Endothelial cell of umbilical vein (primary cell): Measurements from ENCODE around the gene MEPE. TPM values are rescaled to one million over a fixed set of nuclear protein-coding genes. Genes with fewer than 3 reads are reported as not detected.

Source experiments
- BruUV-seq: library from RNA; stranded (reverse); fragments of 400-500 nt; replicated peaks from 2 replicates; lab custom pipeline; 2021; lab: Mats Ljungman, UMichigan
- CTCF ChIA-PET: fragments of 300-600, 350-600 bp; sonication (Branson Sonifier 250); formaldehyde crosslinking; loops from one replicate; lab custom pipeline; 2021; ENCODE audit warnings: antibody characterized with exemption, inconsistent platforms; lab: Charles Lee
- POLR2A ChIA-PET: fragments of 300-600, 350-600 bp; sonication (Branson Sonifier 250); formaldehyde crosslinking; loops from one replicate; lab custom pipeline; 2021; ENCODE audit warnings: antibody characterized with exemption, inconsistent platforms; lab: Charles Lee
- DNase-seq: peaks from one replicate; pipeline ENCODE4 v3.0.0-alpha.2; 2011; ENCODE audit warnings: low read depth, low spot score
- FAIRE-seq: peaks from 2 replicates; lab custom pipeline; 2011; peaks lifted over from hg19 to GRCh38; lab: Jason Lieb, UNC
- H2AFZ ChIP-seq: 2 replicates; pipeline ENCODE4 v1.6.0; 2012; ENCODE audit warnings: low read depth, low read length, control low read depth, inconsistent platforms
- H3K27ac ChIP-seq: 2 replicates; pipeline ENCODE4 v1.5.1; 2011; ENCODE audit warnings: low read depth, mild to moderate bottlenecking, control low read depth, low read length, moderate library complexity; ENCODE audit not compliant: insufficient read depth
- H3K27me3 ChIP-seq, 2 experiments: 2 replicates each; pipeline versions ENCODE4 v1.6.0 to v1.6.1; 2011; ENCODE audit warnings: low read length in 2 of 2, mixed read lengths in 1 of 2; ENCODE audit not compliant: control insufficient read depth in 2 of 2, insufficient read depth in 2 of 2
- H3K36me3 ChIP-seq, 2 experiments: 2 replicates in 1 of 2; 3 replicates in 1 of 2; pipeline ENCODE4 v1.5.1; 2011; ENCODE audit warnings: low read length in 2 of 2, mild to moderate bottlenecking in 1 of 2, moderate library complexity in 1 of 2; ENCODE audit not compliant: control insufficient read depth in 2 of 2, insufficient read depth in 2 of 2; ENCODE audit errors: extremely low read depth in 1 of 2
- H3K4me1 ChIP-seq: 3 replicates; pipeline ENCODE4 v1.5.1; 2011; ENCODE audit warnings: mild to moderate bottlenecking, low read length; ENCODE audit not compliant: control insufficient read depth, insufficient read depth; ENCODE audit errors: extremely low read depth
- H3K4me2 ChIP-seq: 2 replicates; pipeline ENCODE4 v1.6.1; 2011; ENCODE audit warnings: low read length, control low read depth, mixed read lengths; ENCODE audit not compliant: insufficient read depth
- H3K4me3 ChIP-seq, 3 experiments: fragments of 200-600 bp in 1 of 3; sonication (generic), shearing (Covaris generic) in 1 of 3; replicated peaks in 1 of 3; 2 replicates each; pipeline ENCODE4 v1.5.1; 2011 to 2016; ENCODE audit warnings: control low read depth in 3 of 3, low read length in 3 of 3, mild to moderate bottlenecking in 2 of 3, inconsistent platforms in 1 of 3, low read depth in 1 of 3, moderate library complexity in 1 of 3; ENCODE audit not compliant: insufficient read depth in 1 of 3
- H3K79me2 ChIP-seq: 2 replicates; pipeline ENCODE4 v1.6.0; 2012; ENCODE audit warnings: low read length, inconsistent platforms; ENCODE audit not compliant: control insufficient read depth, insufficient read depth
- H3K9ac ChIP-seq: replicated peaks from 2 replicates; pipeline ENCODE3; 2011; ENCODE audit warnings: low read length, control low read depth; ENCODE audit not compliant: insufficient read depth; ENCODE audit errors: extremely low read depth
- H3K9me1 ChIP-seq: replicated peaks from 3 replicates; pipeline ENCODE4 v1.6.0; 2011; ENCODE audit warnings: mild to moderate bottlenecking, low read length; ENCODE audit not compliant: control insufficient read depth, insufficient read depth; ENCODE audit errors: extremely low read depth
- H3K9me3 ChIP-seq: replicated peaks from 2 replicates; pipeline ENCODE4 v1.5.1; 2012; ENCODE audit warnings: low read length, inconsistent platforms; ENCODE audit not compliant: control insufficient read depth, insufficient read depth
- H4K20me1 ChIP-seq: replicated peaks from 2 replicates; pipeline ENCODE3; 2011; ENCODE audit warnings: mild to moderate bottlenecking, low read length; ENCODE audit not compliant: control insufficient read depth, insufficient read depth; ENCODE audit errors: extremely low read depth
- EZH2 ChIP-seq: IDR thresholded peaks from 2 replicates; pipeline ENCODE4 v1.6.1; 2012; ENCODE audit warnings: borderline replicate concordance, low read depth, mild to moderate bottlenecking, moderate library complexity, low read length, inconsistent platforms; ENCODE audit not compliant: severe bottlenecking
- FOS ChIP-seq: IDR thresholded peaks from 2 replicates; pipeline ENCODE4 v1.6.1; 2011; ENCODE audit warnings: mild to moderate bottlenecking, low read length, moderate library complexity, borderline replicate concordance; ENCODE audit not compliant: insufficient read depth
- GATA2 ChIP-seq: IDR thresholded peaks from 2 replicates; pipeline ENCODE4 v1.7.0; 2011; ENCODE audit warnings: low read depth, mild to moderate bottlenecking, moderate library complexity, mixed read lengths, low read length; ENCODE audit not compliant: insufficient read length, insufficient read depth
- JUN ChIP-seq: IDR thresholded peaks from 2 replicates; pipeline ENCODE4 v1.6.1; 2011; ENCODE audit warnings: borderline replicate concordance, low read depth; ENCODE audit not compliant: insufficient read length, insufficient read depth
- MAX ChIP-seq: IDR thresholded peaks from 2 replicates; pipeline ENCODE4 v1.6.1; 2011; ENCODE audit not compliant: insufficient read depth, insufficient read length
- MYC ChIP-seq: IDR thresholded peaks from one replicate; pipeline ENCODE4 v1.6.1; 2011; ENCODE audit warnings: mild to moderate bottlenecking, low read depth, low read length
- POLR2A ChIP-seq: IDR thresholded peaks from 2 replicates; pipeline ENCODE4 v1.6.1; 2012; ENCODE audit warnings: low read depth, mild to moderate bottlenecking, control low read depth, low read length
- POLR2AphosphoS5 ChIP-seq: IDR thresholded peaks from 2 replicates; pipeline ENCODE4 v1.6.1; 2012; ENCODE audit warnings: low read depth, mild to moderate bottlenecking, control low read depth, low read length, moderate library complexity; ENCODE audit not compliant: insufficient read depth
- dilution Hi-C: fragments of 300-500 bp; cut with MboI; formaldehyde crosslinking; loops from one replicate; pipeline ENCODE4 v1.15.0; 2019; ENCODE audit warnings: low sequenced_read_pairs; ENCODE audit not compliant: extremely low pct_ligation_motif_present
- intact Hi-C: fragments of 100-400 bp; cut with micrococcal nuclease; formaldehyde crosslinking; loops from one replicate; pipeline ENCODE4 v1.10.0; 2022
- polyA plus RNA-seq, 4 experiments: library from polyadenylated mRNA; depleted of rRNA in 3 of 4; stranded (reverse) in 3 of 4; unstranded in 1 of 4; fragments of >200 nt; gene quantifications; 2 replicates each; pipeline versions ENCODE4 v1.2.1 to v1.2.3, GENCODE V29; 2011 to 2012; ENCODE audit warnings: missing spikeins in 1 of 4
- total RNA-seq: library from RNA; stranded (reverse); gene quantifications from 2 replicates; pipeline ENCODE4 v1.2.3, GENCODE V29; 2021
- TF ChIP-seq, protein P1 (sequence below), 2 donors: IDR thresholded peaks; 1 replicate in 1 of 2; 2 replicates in 1 of 2; pipeline ENCODE4 v1.5.1; 2011; ENCODE audit warnings: low read length in 2 of 2, mild to moderate bottlenecking in 2 of 2, moderate library complexity in 2 of 2, control low read depth in 1 of 2, inconsistent platforms in 1 of 2, low read depth in 1 of 2; ENCODE audit not compliant: insufficient read depth in 1 of 2; ENCODE audit errors: extremely low read depth in 1 of 2

The MEPE gene
- total and polyA plus RNA-seq, 2 donors (not counting 3 experiments of a cell fraction or from before 2014, with no cell fraction given): not detected

DNA sequence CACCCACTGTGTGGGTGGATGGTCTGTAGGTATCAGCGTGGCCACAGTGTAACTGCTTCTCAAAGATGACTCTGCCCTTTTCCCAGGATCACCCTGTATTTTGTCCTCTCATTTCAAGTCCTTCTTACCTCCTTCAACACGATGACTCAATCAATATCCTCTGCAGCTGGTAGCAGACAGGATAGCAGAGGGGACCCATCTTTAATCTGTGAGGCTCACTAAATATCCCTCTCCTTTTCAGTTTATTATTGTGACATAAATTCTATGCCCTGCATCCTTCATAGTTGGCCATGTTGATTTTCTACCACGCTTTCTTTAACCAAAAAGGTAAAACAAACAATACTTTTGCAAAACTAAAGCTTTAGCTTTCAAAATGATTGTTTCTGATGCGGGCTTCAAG lies 9.6 kb upstream of the MEPE start:
- Histone ChIP-seq H3K9ac (no peak overlapping the region), H3K4me1 (no peaks in the 10 kb centered on the region), H3K9me1 (no peaks in the 10 kb centered on the region), H4K20me1 (no peaks in the 10 kb centered on the region), H3K79me2 (no peaks in the 10 kb centered on the region), H3K9me3 (no peaks in the 10 kb centered on the region), H3K27me3 (peaks cover 0 to 4% of the 10 kb centered on the region in 2 experiments), H2AFZ (no peak overlapping the region), H3K36me3 (no peaks in the 10 kb centered on the region), H3K4me3 (no peak overlapping the region), H3K27ac (no peak overlapping the region), H3K4me2 (no peak overlapping the region)
- no peak for TF ChIP-seq GATA2
- TF ChIP-seq POLR2A: no peak
- TF ChIP-seq MAX: no peak
- no peak for TF ChIP-seq FOS
- no peak for TF ChIP-seq EZH2
- no peak for TF ChIP-seq POLR2AphosphoS5
- no peak for TF ChIP-seq MYC
- TF ChIP-seq, protein P1, sequence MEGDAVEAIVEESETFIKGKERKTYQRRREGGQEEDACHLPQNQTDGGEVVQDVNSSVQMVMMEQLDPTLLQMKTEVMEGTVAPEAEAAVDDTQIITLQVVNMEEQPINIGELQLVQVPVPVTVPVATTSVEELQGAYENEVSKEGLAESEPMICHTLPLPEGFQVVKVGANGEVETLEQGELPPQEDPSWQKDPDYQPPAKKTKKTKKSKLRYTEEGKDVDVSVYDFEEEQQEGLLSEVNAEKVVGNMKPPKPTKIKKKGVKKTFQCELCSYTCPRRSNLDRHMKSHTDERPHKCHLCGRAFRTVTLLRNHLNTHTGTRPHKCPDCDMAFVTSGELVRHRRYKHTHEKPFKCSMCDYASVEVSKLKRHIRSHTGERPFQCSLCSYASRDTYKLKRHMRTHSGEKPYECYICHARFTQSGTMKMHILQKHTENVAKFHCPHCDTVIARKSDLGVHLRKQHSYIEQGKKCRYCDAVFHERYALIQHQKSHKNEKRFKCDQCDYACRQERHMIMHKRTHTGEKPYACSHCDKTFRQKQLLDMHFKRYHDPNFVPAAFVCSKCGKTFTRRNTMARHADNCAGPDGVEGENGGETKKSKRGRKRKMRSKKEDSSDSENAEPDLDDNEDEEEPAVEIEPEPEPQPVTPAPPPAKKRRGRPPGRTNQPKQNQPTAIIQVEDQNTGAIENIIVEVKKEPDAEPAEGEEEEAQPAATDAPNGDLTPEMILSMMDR (IDR thresholded peaks at IDR 0.05; ENCODE audit: extremely low read depth in 1 of 2, insufficient read depth in 1 of 2, low read depth in 1 of 2, low read length in 2 of 2): no peak
- no peak for TF ChIP-seq JUN
- POLR2A ChIA-PET: no interaction called here
- DNase-seq (no peak), FAIRE-seq (no peak)
- BruUV-seq: no TSS peak
- intact Hi-C loops: no loop called here
- dilution Hi-C loops: no loop called here
- CTCF ChIA-PET: interaction anchor here (0.9 to 2.2 kb wide), 3 partner anchors 16 to 279 kb away, joined by 3 to 10 read pairs (median 4); no protein-coding TSS in a partner anchor
